HG03432 (cell line): ENCODE measurements around the gene EFTUD2.

Experiments used
- ATAC-seq: cut with Tn5 transposase; IDR thresholded peaks from one replicate; pipeline ENCODE4 v1.9.1; 2021; ENCODE audit warnings: mild to moderate bottlenecking, moderate library complexity; ENCODE audit not compliant: unreplicated experiment

EFTUD2 gene

GRCh38 chr17:44889003-44889402, 10.2 kb downstream of the EFTUD2 start:
- no peak for ATAC-seq

GRCh38 chr17:44887971-44888954, 11.0 kb downstream of the EFTUD2 start:
- no peak for ATAC-seq

DNA sequence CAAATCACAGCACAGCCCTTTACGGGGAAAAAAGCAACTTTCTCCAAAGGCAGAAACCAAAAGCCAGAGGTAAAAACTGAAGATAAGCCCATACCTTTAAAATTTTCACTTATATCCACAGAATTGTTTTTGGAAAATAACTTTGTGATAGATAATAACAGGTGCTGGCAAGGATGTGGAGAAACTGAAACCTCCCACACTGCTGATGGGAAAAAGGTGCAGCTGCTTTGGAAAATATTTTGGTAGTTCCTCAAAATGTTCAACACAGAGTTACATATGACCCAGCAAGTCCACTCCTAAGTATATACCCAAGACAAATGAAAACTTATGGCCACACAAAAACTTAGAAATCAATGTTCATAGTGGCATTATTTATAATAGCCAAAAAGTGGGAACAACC, 12.2 kb downstream of the EFTUD2 start:
- ATAC-seq = no peak

DNA sequence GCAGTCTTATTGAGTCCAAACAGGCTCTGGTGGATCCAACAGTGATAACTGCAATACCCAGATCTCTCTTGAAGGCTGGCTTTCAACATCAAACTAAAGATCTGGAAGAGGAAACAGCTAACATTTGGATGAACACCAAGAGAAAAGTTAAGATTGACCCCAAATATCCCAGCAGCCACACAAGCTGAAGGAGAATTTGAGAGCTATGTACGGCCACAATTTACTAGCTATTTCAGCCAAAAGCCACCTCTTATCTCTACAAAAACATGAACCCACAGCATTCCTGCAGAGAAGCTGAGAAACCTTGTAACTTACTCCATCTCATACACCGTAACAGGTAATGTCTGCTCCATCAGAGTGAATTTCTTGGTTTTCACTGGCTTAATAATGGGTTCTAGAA, 14.3 kb downstream of the EFTUD2 start:
- no peak for ATAC-seq

DNA sequence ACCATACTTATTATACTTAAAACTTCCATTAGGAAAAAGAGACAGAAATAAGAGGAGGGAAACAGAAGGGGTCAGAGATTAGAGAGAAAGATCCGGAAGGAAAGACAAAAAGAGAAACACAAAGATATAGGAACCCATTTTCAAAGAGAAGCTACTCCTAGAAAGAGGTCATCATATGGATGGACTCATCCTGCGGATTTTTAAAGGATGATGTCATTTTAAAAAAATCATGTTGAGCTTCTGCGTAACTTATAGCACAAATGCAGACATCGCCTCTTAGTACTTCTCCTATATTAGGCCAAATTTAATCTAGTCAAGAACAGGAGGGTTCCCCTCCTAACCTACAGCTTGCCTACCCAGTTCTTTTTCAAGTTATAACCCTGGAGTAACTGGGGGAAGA, 18.1 kb downstream of the EFTUD2 start:
- ATAC-seq = no peak

GRCh38 chr17:44880062-44880461, 19.2 kb downstream of the EFTUD2 start:
- ATAC-seq = no peak

- no peak for ATAC-seq
Measured at GRCh38 chr17:44879376-44879775, 19.9 kb downstream of the EFTUD2 start.

DNA sequence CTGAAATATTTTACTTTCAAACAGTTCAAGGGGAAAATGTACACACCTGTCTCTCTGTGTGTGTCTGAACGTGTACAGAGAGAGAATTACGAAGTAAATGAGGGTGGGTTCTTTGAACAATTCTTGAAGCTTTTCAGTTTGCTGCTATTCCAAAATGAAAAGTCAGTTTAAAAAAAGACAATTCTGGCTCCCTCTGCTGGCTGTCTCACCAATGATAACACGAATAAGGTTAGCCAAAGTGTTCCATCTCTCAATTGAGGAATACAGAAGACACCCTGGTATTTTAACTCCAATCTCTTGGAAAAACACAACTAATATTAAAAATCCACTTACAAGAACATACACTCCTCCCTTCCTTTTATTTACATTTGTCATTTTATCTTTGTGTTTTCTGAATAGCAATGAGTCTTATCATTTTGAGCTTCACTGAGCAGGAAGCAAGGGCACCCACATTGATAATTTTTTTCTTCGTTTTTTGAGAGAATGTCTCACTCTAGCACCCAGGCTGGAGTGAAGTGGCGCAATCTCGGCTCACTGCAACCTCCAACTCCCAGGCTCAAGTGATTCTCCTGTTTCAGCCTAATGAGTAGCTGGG, 20.5 kb downstream of the EFTUD2 start:
- ATAC-seq = no peak

DNA sequence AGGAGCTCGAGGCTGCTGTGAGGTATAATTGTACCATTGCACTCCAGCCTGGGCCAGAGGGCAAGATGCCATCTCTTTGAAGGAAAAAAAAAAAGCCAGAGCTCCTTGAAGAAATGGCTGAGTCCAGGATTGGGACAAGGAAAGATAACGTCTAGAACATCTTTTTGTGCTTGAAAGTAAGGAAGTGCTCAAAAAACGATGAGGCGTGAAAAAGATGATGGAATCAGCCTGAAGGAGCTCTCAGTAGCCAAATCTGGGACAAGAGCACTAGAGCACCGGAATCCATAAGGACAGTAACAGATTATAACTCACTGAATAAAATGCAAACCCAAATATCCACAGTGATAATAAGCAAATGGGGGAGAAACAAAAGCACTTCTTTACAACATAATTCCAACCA, 22.1 kb downstream of the EFTUD2 start:
- no peak for ATAC-seq

DNA sequence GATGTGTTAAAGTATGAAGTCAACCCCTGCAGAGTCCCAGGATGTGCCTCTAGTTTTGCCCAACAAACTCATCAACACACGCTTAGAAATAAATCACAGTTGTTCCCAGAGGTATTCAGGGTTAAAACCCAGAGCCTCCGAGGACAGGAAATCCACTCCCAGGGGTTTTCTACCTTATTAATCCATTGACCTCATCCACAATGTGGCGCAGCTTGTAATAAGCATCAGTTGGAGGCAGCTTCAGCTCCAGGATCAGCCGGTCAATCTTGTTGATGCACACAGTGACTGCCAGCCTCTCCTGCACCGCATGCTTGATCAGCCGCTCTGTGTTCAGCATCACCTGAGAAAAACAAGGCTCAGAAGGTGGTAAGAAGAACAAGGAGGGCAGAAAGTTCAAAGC, 23.5 kb downstream of the EFTUD2 start:
- no peak for ATAC-seq

DNA sequence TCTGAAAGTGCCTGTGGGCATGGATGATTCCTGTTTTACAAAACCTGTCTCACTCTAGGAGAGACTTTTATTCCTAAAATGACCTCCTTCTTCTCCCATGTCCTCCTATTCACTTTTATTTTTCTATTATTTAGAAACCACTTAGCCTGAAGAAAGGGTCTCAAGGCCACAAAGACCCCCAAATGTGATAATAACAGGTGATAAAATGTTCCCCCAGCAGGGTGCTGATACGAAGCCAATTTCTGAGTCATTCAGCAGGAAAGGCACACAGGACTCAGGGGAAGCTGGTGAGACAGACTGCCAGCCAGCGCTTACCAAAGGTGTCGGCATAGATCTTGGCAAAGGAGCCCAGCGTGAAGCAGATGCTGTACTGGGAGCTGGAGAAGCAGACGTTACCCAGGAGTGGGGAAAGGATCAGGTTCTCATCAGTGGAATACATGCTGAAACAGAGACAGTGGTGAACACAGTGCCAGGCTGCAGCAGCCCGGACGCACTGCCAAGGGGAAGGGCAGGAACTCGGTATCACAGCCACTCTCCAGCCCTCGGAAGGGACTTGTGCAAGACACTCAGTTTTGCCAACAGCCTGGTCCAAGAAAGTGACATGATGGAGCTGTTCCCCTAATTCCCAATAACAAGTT, 27.0 kb downstream of the EFTUD2 start:
- ATAC-seq = no peak

- ATAC-seq = no peak
Measured at GRCh38 chr17:44871556-44871955, 27.7 kb downstream of the EFTUD2 start.

DNA sequence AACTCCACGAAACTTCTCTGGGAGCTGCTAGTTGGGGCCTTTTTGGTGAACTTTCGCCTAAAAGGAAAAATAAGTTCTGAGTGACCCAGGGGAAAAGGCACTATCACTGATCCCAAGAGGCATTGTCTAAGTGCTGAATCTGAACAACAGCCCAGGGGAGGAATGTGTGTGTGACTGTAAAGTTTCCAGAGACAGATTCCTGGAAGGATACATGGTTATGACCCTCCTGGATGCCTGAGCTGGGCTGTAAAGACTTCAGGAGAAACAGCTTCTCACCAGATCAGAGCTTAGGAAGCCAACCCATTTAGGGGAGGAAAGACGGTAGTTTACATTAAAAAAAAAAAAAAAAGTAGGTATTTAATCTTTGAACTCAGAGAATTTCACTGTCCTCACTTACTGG, 31.4 kb downstream of the EFTUD2 start:
- ATAC-seq = no peak

- ATAC-seq = no peak
Measured at GRCh38 chr17:44865931-44866330, 33.3 kb downstream of the EFTUD2 start.

DNA sequence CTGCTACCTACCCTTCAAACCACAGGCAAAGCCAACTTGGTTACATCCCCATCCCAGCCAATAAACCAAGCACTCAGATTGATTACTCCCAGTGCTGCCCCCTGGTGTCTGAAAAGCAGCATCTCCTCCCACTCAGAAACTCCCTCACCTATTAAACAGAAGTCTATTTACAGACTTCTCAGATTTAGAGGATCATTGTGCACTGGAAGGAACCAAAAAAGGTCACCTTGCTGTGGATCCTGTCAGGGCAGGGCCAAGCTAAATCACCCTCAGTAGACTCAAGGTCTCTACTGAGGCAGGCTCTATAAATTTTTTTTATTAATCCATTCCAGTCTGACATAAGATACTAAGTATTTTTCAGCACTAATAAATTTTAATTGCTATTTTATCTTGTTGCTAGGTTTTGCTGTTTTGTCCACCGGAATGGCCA, 34.0 kb downstream of the EFTUD2 start:
- ATAC-seq = no peak

- ATAC-seq = no peak
Measured at GRCh38 chr17:44864831-44865230, 34.4 kb downstream of the EFTUD2 start.

GRCh38 chr17:44863061-44863918, 36.0 kb downstream of the EFTUD2 start:
- no peak for ATAC-seq

GRCh38 chr17:44862278-44862914, 36.8 kb downstream of the EFTUD2 start:
- no peak for ATAC-seq

GRCh38 chr17:44859701-44860100, 39.5 kb downstream of the EFTUD2 start:
- no peak for ATAC-seq

- ATAC-seq = no peak
Measured at GRCh38 chr17:44854192-44854591, 45.1 kb downstream of the EFTUD2 start.
